OCI-LY7 (cell line): ENCODE results near the gene C15orf40. TPM values are rescaled to one million over a fixed set of nuclear protein-coding genes. Genes with fewer than 3 reads are reported as not detected.

Experiments
- BruUV-seq: library from RNA; stranded (reverse); fragments of 400-500 nt; replicated peaks from 2 replicates; lab custom pipeline; 2021; lab: Mats Ljungman, UMichigan
- CTCF ChIA-PET: fragments of 300-600 bp; sonication (Branson Sonifier 250); formaldehyde crosslinking; loops from one replicate; lab custom pipeline; 2022; ENCODE audit warnings: antibody characterized with exemption; ENCODE audit not compliant: unreplicated experiment; lab: Charles Lee
- POLR2A ChIA-PET: fragments of 300-600 bp; sonication (Branson Sonifier 250); formaldehyde crosslinking; loops from one replicate; lab custom pipeline; 2022; ENCODE audit warnings: antibody characterized with exemption; lab: Charles Lee
- DNase-seq: peaks from one replicate; pipeline ENCODE4 v3.0.0-alpha.2; 2015; ENCODE audit warnings: low spot score
- H2AFZ ChIP-seq: fragments of 200-600 bp; sonication (generic), shearing (Covaris generic); 2 replicates; pipeline ENCODE4 v1.6.1; 2014; ENCODE audit warnings: mild to moderate bottlenecking, antibody characterized with exemption, low read length, moderate library complexity
- H3K27ac ChIP-seq: fragments of 200-600 bp; sonication (generic); 2 replicates; pipeline ENCODE4 v1.5.1; 2014; ENCODE audit warnings: mixed run types, low read depth, mild to moderate bottlenecking, moderate library complexity, low read length, inconsistent platforms; ENCODE audit not compliant: poor library complexity, severe bottlenecking
- H3K36me3 ChIP-seq: fragments of 200-600 bp; sonication (generic); 2 replicates; pipeline ENCODE4 v1.6.1; 2014; ENCODE audit warnings: mild to moderate bottlenecking, antibody characterized with exemption, low read length, moderate library complexity, mixed read lengths; ENCODE audit not compliant: insufficient read depth
- H3K4me1 ChIP-seq: fragments of 200-600 bp; sonication (generic); 2 replicates; pipeline ENCODE4 v1.5.1; 2014; ENCODE audit warnings: mild to moderate bottlenecking, low read length; ENCODE audit not compliant: insufficient read depth, poor library complexity, severe bottlenecking
- H3K4me2 ChIP-seq: fragments of 200-600 bp; sonication (generic); 2 replicates; pipeline ENCODE4 v1.6.1; 2014; ENCODE audit warnings: mild to moderate bottlenecking, low read length
- H3K4me3 ChIP-seq: fragments of 200-600 bp; sonication (generic); 2 replicates; pipeline ENCODE4 v1.5.1; 2014; ENCODE audit warnings: mild to moderate bottlenecking, low read depth, low read length; ENCODE audit not compliant: poor library complexity, severe bottlenecking
- H3K79me2 ChIP-seq: fragments of 200-600 bp; sonication (generic); 2 replicates; pipeline ENCODE4 v1.6.1; 2016; ENCODE audit warnings: low read depth, mild to moderate bottlenecking, low read length, moderate library complexity, mixed read lengths; ENCODE audit not compliant: insufficient read depth
- H3K9me2 ChIP-seq: fragments of 200-600 bp; sonication (generic); 2 replicates; pipeline ENCODE4 v1.6.1; 2016; ENCODE audit warnings: mild to moderate bottlenecking, low read length, mixed read lengths; ENCODE audit not compliant: insufficient read depth
- H3K9me3 ChIP-seq: fragments of 200-600 bp; sonication (generic); 2 replicates; pipeline ENCODE4 v1.6.1; 2014; ENCODE audit warnings: mild to moderate bottlenecking, mixed run types, low read length, mixed read lengths
- H4K20me1 ChIP-seq: fragments of 200-600 bp; sonication (generic); 2 replicates; pipeline ENCODE4 v1.6.1; 2014; ENCODE audit warnings: mild to moderate bottlenecking, antibody characterized with exemption, low read length, moderate library complexity, mixed read lengths; ENCODE audit not compliant: insufficient read depth
- CTCF ChIP-seq: fragments of 200-600 bp; sonication (generic); conservative IDR thresholded peaks from 2 replicates; pipeline ENCODE4 v1.5.1; 2014; ENCODE audit warnings: mild to moderate bottlenecking, antibody characterized with exemption, low read length, moderate library complexity, mixed read lengths
- EZH2phosphoT487 ChIP-seq: fragments of 200-600 bp; sonication (generic); IDR thresholded peaks from 2 replicates; pipeline ENCODE4 v1.6.1; 2018; ENCODE audit warnings: low read depth, borderline replicate concordance, mild to moderate bottlenecking, mixed run types, antibody characterized with exemption, low read length, moderate library complexity, mixed read lengths
- intact Hi-C: fragments of 100-400 bp; cut with micrococcal nuclease; formaldehyde crosslinking; loops from one replicate; pipeline ENCODE4 v1.10.0; 2022; ENCODE audit not compliant: unreplicated experiment
- total RNA-seq, 2 experiments: library from RNA; depleted of rRNA in 1 of 2; stranded (reverse); fragments of >200 nt in 1 of 2; shearing (Covaris generic) in 1 of 2; gene quantifications; 2 replicates each; pipeline ENCODE4 v1.2.3, GENCODE V29; 2014 to 2022

The C15orf40 gene
- total RNA-seq, 2 experiments from 2014 or later: 33.8 to 37.9 TPM

GRCh38 chr15:82952158-82953081 is 59.0 kb downstream of the C15orf40 start, which contains the start of gene HOMER2:
Gene HOMER2, minus strand, starts transcription at chr15:82952720. Its CDS starts 185 bp downstream, at chr15:82952535.
- DNase-seq: no peak
- Histone ChIP-seq H3K4me2 (no peak within 1 kb of the TSS), H2AFZ (no peak within 1 kb of the TSS), H3K79me2 (no peaks in the 10 kb centered on the region), H3K36me3 (no peaks in the 10 kb centered on the region), H3K9me2 (no peaks in the 10 kb centered on the region), H3K9me3 (no peaks in the 10 kb centered on the region), H3K4me1 (no peaks in the 10 kb centered on the region), H4K20me1 (no peaks in the 10 kb centered on the region), H3K27ac (no peak within 1 kb of the TSS), H3K4me3 (no peak within 1 kb of the TSS)
- ChIA-PET CTCF (no interaction called here), POLR2A (no interaction called here)
- TF ChIP-seq CTCF: no peak
- no peak for TF ChIP-seq EZH2phosphoT487
- BruUV-seq: no TSS peak
- intact Hi-C loops: no loop called here

DNA sequence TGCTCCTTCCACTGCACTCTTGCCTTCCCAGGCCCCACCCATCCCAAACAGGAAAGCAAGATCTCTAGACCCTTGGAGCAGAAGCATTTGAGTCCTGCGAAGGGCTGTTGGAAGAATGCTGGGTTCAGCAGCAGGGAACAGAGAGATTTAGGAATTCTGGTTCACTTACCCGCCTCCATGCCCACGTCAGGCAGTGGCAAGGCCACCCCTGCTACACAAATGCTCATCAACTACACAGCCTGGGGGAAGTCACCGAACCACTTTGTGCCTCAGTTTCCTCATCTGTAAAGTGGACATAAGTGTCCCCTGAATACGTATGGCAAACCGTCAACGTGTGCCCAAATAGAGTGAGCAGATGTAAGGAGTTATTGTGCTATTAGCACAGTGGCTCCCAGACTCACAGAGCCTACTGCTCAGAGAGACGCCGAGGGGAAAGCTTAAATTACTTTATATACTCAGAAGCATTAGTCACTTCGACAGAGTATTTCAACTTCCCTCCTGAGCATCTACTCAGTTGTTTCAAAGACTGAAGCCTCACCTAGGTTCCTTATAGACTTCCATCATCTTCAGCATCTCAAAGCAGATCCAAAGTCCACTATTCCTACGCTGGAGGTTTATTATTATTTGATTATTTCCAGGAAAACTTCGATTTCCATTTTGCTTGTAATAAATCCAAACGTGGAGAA is 59.8 kb downstream of the C15orf40 start:
- no TSS peak for BruUV-seq
- Histone ChIP-seq H3K79me2 (no peaks in the 10 kb centered on the region), H3K4me2 (no peak overlapping the region), H2AFZ (no peak overlapping the region), H3K4me3 (no peak overlapping the region), H3K9me3 (no peaks in the 10 kb centered on the region), H3K27ac (no peak overlapping the region), H3K9me2 (no peaks in the 10 kb centered on the region), H3K36me3 (no peaks in the 10 kb centered on the region), H3K4me1 (no peaks in the 10 kb centered on the region), H4K20me1 (no peaks in the 10 kb centered on the region)
- TF ChIP-seq EZH2phosphoT487 (no peak), CTCF (no peak)
- CTCF ChIA-PET: no interaction called here
- no peak for DNase-seq
- POLR2A ChIA-PET: no interaction called here
- intact Hi-C loops: no loop called here
